ENCODE data around the gene SLC6A12.

DNA sequence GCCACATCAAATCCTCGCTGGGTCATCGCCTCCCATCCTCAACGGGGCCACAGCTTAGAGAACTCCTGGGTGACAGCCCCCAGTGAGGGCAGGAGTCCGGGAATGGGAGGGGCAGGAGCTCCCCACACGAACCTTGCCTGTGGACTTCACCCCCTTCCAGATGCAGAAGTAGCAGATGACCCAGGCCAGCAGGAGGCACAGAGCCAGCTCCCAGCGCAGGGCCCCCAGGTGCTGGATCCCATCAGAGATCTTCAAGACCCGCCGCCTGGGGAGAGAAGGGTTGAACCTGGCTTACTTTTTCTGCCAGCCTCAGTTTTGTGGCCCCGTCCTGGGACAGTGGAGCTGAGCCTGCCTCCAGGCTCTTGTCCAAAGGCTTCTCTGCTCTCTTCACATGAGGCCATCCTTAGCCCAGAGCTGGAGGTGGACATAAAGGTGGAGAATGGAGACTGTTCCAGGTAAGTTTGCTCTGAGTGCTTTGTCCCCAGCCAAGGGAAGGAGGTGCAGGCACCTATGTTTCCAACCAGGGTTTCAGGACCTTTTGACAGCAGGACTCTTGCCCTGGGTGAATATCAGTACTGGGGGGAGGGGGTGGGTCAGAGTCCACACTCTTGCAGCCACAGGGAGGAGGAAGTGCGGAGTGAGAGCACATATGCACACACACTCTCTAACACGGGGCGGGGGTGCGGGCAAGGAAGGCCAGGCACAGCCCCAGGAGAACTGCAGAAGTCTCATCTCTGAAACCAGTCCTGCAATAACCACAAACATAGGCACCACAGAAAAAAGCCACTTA lies 23.3 kb upstream of the SLC6A12 start:
- TF ChIP-seq, protein P1, sequence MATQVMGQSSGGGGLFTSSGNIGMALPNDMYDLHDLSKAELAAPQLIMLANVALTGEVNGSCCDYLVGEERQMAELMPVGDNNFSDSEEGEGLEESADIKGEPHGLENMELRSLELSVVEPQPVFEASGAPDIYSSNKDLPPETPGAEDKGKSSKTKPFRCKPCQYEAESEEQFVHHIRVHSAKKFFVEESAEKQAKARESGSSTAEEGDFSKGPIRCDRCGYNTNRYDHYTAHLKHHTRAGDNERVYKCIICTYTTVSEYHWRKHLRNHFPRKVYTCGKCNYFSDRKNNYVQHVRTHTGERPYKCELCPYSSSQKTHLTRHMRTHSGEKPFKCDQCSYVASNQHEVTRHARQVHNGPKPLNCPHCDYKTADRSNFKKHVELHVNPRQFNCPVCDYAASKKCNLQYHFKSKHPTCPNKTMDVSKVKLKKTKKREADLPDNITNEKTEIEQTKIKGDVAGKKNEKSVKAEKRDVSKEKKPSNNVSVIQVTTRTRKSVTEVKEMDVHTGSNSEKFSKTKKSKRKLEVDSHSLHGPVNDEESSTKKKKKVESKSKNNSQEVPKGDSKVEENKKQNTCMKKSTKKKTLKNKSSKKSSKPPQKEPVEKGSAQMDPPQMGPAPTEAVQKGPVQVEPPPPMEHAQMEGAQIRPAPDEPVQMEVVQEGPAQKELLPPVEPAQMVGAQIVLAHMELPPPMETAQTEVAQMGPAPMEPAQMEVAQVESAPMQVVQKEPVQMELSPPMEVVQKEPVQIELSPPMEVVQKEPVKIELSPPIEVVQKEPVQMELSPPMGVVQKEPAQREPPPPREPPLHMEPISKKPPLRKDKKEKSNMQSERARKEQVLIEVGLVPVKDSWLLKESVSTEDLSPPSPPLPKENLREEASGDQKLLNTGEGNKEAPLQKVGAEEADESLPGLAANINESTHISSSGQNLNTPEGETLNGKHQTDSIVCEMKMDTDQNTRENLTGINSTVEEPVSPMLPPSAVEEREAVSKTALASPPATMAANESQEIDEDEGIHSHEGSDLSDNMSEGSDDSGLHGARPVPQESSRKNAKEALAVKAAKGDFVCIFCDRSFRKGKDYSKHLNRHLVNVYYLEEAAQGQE (IDR thresholded peaks at IDR 0.05; ENCODE audit: insufficient replicate concordance, low read depth), result no peak
- TF ChIP-seq, protein P2, sequence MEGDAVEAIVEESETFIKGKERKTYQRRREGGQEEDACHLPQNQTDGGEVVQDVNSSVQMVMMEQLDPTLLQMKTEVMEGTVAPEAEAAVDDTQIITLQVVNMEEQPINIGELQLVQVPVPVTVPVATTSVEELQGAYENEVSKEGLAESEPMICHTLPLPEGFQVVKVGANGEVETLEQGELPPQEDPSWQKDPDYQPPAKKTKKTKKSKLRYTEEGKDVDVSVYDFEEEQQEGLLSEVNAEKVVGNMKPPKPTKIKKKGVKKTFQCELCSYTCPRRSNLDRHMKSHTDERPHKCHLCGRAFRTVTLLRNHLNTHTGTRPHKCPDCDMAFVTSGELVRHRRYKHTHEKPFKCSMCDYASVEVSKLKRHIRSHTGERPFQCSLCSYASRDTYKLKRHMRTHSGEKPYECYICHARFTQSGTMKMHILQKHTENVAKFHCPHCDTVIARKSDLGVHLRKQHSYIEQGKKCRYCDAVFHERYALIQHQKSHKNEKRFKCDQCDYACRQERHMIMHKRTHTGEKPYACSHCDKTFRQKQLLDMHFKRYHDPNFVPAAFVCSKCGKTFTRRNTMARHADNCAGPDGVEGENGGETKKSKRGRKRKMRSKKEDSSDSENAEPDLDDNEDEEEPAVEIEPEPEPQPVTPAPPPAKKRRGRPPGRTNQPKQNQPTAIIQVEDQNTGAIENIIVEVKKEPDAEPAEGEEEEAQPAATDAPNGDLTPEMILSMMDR (IDR thresholded peaks at IDR 0.05; ENCODE audit: insufficient read depth, low read length), result no peak
- no peak for TF ChIP-seq GABPA (IDR thresholded peaks at IDR 0.05; ENCODE audit: low read depth)
- TF ChIP-seq POLR2AphosphoS5 (IDR thresholded peaks at IDR 0.05; ENCODE audit: low read depth), result no peak
- no peak for TF ChIP-seq SPI1 (IDR thresholded peaks at IDR 0.05; ENCODE audit: borderline replicate concordance, low read depth)

Measured in HL-60 (cell line).